PC-3 (cell line): Measurements from ENCODE around the gene UPB1. TPM values are rescaled to one million over a fixed set of nuclear protein-coding genes. Genes with fewer than 3 reads are reported as not detected.

Experiments
- ATAC-seq: fragments of 200-7000 bp; cut with Tn5 transposase; 2 replicates; pipeline ENCODE4 v1.9.1; 2020; ENCODE audit warnings: mild to moderate bottlenecking, moderate library complexity
- BruUV-seq: library from RNA; stranded (reverse); fragments of 400-500 nt; replicated peaks from 2 replicates; lab custom pipeline; 2021; lab: Mats Ljungman, UMichigan
- CTCF ChIA-PET: fragments of 300-600 bp; sonication (Branson Sonifier 250); formaldehyde crosslinking; loops from one replicate; lab custom pipeline; 2022; ENCODE audit warnings: antibody characterized with exemption; lab: Charles Lee
- POLR2A ChIA-PET: fragments of 300-600 bp; sonication (Branson Sonifier 250); formaldehyde crosslinking; loops from one replicate; lab custom pipeline; 2022; ENCODE audit warnings: antibody characterized with exemption; ENCODE audit not compliant: unreplicated experiment; lab: Charles Lee
- DNase-seq: peaks from one replicate; pipeline ENCODE4 v3.0.0-alpha.2; 2015
- H2AFZ ChIP-seq: fragments of 300-600 bp; sonication (generic); 2 replicates; pipeline ENCODE4 v1.6.0; 2016; ENCODE audit warnings: antibody characterized with exemption, low read length
- H3F3A ChIP-seq: fragments of 300-600 bp; sonication (generic); one replicate; pipeline ENCODE4 v1.6.0; 2017; ENCODE audit warnings: antibody characterized with exemption, low read length, control low read depth, mild to moderate bottlenecking; ENCODE audit not compliant: unreplicated experiment
- H3K27ac ChIP-seq: fragments of 300-600 bp; sonication (generic); 2 replicates; pipeline ENCODE4 v1.5.1; 2016; ENCODE audit warnings: mild to moderate bottlenecking, low read length
- H3K27me3 ChIP-seq: fragments of 300-600 bp; sonication (generic); 2 replicates; pipeline ENCODE4 v1.6.1; 2016; ENCODE audit warnings: low read length, mixed read lengths
- H3K36me3 ChIP-seq: fragments of 300-600 bp; sonication (generic); 2 replicates; pipeline ENCODE4 v1.6.1; 2016; ENCODE audit warnings: low read depth, mixed run types, low read length, mixed read lengths
- H3K4me1 ChIP-seq: fragments of 300-600 bp; sonication (generic); 2 replicates; pipeline ENCODE4 v1.5.1; 2016; ENCODE audit warnings: low read length; ENCODE audit not compliant: insufficient read depth
- H3K4me2 ChIP-seq: fragments of 300-600 bp; sonication (generic); 2 replicates; pipeline ENCODE4 v1.6.0; 2016; ENCODE audit warnings: low read length
- H3K4me3 ChIP-seq: fragments of 300-600 bp; sonication (generic); 2 replicates; pipeline ENCODE4 v1.5.1; 2016; ENCODE audit warnings: mild to moderate bottlenecking, low read length, mixed read lengths
- H3K79me2 ChIP-seq: fragments of 300-600 bp; sonication (generic); 2 replicates; pipeline ENCODE4 v1.6.1; 2017; ENCODE audit warnings: low read length, mixed read lengths
- H3K9ac ChIP-seq: fragments of 300-600 bp; sonication (generic); 2 replicates; pipeline ENCODE4 v1.6.0; 2016; ENCODE audit warnings: mild to moderate bottlenecking, low read length
- H3K9me2 ChIP-seq: fragments of 300-600 bp; sonication (generic); replicated peaks from 2 replicates; pipeline ENCODE4 v1.6.1; 2016; ENCODE audit warnings: mixed run types, low read length, mixed read lengths
- H3K9me3 ChIP-seq: fragments of 300-600 bp; sonication (generic); 2 replicates; pipeline ENCODE4 v1.6.1; 2016; ENCODE audit warnings: low read length, mixed read lengths
- H4K20me1 ChIP-seq: fragments of 300-600 bp; sonication (generic); 2 replicates; pipeline ENCODE4 v1.6.1; 2016; ENCODE audit warnings: low read length, mixed read lengths
- CTCF ChIP-seq: fragments of 300-600 bp; sonication (generic); conservative IDR thresholded peaks from 2 replicates; pipeline ENCODE4 v1.5.1; 2017; ENCODE audit warnings: antibody characterized with exemption, low read depth, mild to moderate bottlenecking, low read length
- EZH2 ChIP-seq: fragments of 300-600 bp; sonication (generic); IDR thresholded peaks from one replicate; pipeline ENCODE4 v1.6.1; 2017; ENCODE audit warnings: antibody characterized with exemption, mild to moderate bottlenecking, low read length; ENCODE audit not compliant: unreplicated experiment
- EZH2phosphoT487 ChIP-seq: fragments of 300-600 bp; sonication (generic); IDR thresholded peaks from 2 replicates; pipeline ENCODE4 v1.6.1; 2018; ENCODE audit warnings: mild to moderate bottlenecking, antibody characterized with exemption, low read length, borderline replicate concordance
- intact Hi-C: fragments of 100-400 bp; cut with micrococcal nuclease; formaldehyde crosslinking; loops from 2 replicates; pipeline ENCODE4 v1.9.0; 2023
- total RNA-seq: library from RNA; depleted of rRNA; stranded (reverse); fragments of >200 nt; gene quantifications from 2 replicates; pipeline ENCODE4 v1.2.3, GENCODE V29; 2014

The UPB1 gene
- total RNA-seq, 1 experiment from 2014 or later, result 0.29 TPM

- H3K4me3 ChIP-seq, result no peak overlapping the region
- CTCF ChIA-PET, result no interaction called here
These were observed 37.2 kb upstream of the UPB1 start for GRCh38 chr22:24457894-24458420.

GRCh38 chr22:24459911-24460310 lies 35.2 kb upstream of the UPB1 start:
- Histone ChIP-seq H3K27ac (no peak overlapping the region), H3K4me2 (no peak overlapping the region), H3K79me2 (no peaks in the 10 kb centered on the region), H2AFZ (no peak overlapping the region), H3K9me2 (no peaks in the 10 kb centered on the region), H3K4me3 (no peak overlapping the region), H3K9ac (no peak overlapping the region), H3K27me3 (no peaks in the 10 kb centered on the region), H3K9me3 (no peaks in the 10 kb centered on the region), H3K36me3 (no peaks in the 10 kb centered on the region), H3K4me1 (no peaks in the 10 kb centered on the region), H4K20me1 (no peaks in the 10 kb centered on the region), H3F3A (no peaks in the 10 kb centered on the region)
- TF ChIP-seq CTCF, result no peak
- no peak for TF ChIP-seq EZH2phosphoT487
- TF ChIP-seq EZH2, result no peak
- BruUV-seq, result no TSS peak
- intact Hi-C loops, result no loop called here
- ATAC-seq (no peak), DNase-seq (no peak)
- ChIA-PET POLR2A (no interaction called here), CTCF (no interaction called here)

More at GRCh38 chr22:24457894-24458420, 37.2 kb upstream of the UPB1 start:
- POLR2A ChIA-PET, result no interaction called here
- Histone ChIP-seq H3K9me2 (no peaks in the 10 kb centered on the region), H3K27ac (no peak overlapping the region), H3K27me3 (no peaks in the 10 kb centered on the region), H4K20me1 (no peaks in the 10 kb centered on the region), H3K4me2 (no peak overlapping the region), H3F3A (no peaks in the 10 kb centered on the region), H3K36me3 (no peaks in the 10 kb centered on the region), H3K9ac (no peak overlapping the region), H3K9me3 (no peaks in the 10 kb centered on the region), H3K4me1 (no peaks in the 10 kb centered on the region), H3K79me2 (no peaks in the 10 kb centered on the region), H2AFZ (no peak overlapping the region)
- DNase-seq (no peak), ATAC-seq (no peak)
- intact Hi-C loops, result no loop called here
- TF ChIP-seq EZH2, result no peak
- no peak for TF ChIP-seq EZH2phosphoT487
- TF ChIP-seq CTCF, result no peak
- BruUV-seq, result no TSS peak

- H3K4me3 ChIP-seq, result no peak overlapping the region
- ChIA-PET POLR2A (no interaction called here), CTCF (no interaction called here)
- H3K9ac ChIP-seq, result no peak overlapping the region
- H3K4me1 ChIP-seq, result no peaks in the 10 kb centered on the region
- ATAC-seq (no peak), DNase-seq (no peak)
- BruUV-seq, result no TSS peak
- no peaks in the 10 kb centered on the region for H3K36me3 ChIP-seq
- intact Hi-C loops, result no loop called here
- no peak overlapping the region for H3K4me2 ChIP-seq
- H3K9me3 ChIP-seq, result no peaks in the 10 kb centered on the region
- H2AFZ ChIP-seq, result no peak overlapping the region
- no peak overlapping the region for H3K27ac ChIP-seq
- no peaks in the 10 kb centered on the region for H3K79me2 ChIP-seq
- no peaks in the 10 kb centered on the region for H3K9me2 ChIP-seq
- TF ChIP-seq EZH2 (no peak), CTCF (no peak), EZH2phosphoT487 (no peak)
- H3K27me3 ChIP-seq, result no peaks in the 10 kb centered on the region
- no peaks in the 10 kb centered on the region for H4K20me1 ChIP-seq
- H3F3A ChIP-seq, result no peaks in the 10 kb centered on the region
These were observed 34.6 kb upstream of the UPB1 start for GRCh38 chr22:24460418-24461089.
